Osteocyte (in vitro differentiated cells): ENCODE measurements around the gene SMCHD1. TPM values are rescaled to one million over a fixed set of nuclear protein-coding genes. Genes with fewer than 3 reads are reported as not detected.

Source experiments
- DNase-seq: peaks from one replicate; pipeline ENCODE4 v3.0.0; 2021; ENCODE audit warnings: mixed read lengths; ENCODE audit not compliant: unreplicated experiment; ENCODE audit errors: extremely low spot score
- H3K27ac Mint-ChIP-seq: one replicate; pipeline ENCODE4 v1.8.0; 2021; ENCODE audit warnings: mild to moderate bottlenecking, mixed read lengths; ENCODE audit not compliant: unreplicated experiment
- H3K27me3 Mint-ChIP-seq: one replicate; pipeline ENCODE4 v1.8.0; 2021; ENCODE audit warnings: mixed read lengths; ENCODE audit not compliant: unreplicated experiment
- H3K36me3 Mint-ChIP-seq: one replicate; pipeline ENCODE4 v1.8.0; 2021; ENCODE audit warnings: mixed read lengths; ENCODE audit not compliant: unreplicated experiment
- H3K4me1 Mint-ChIP-seq: one replicate; pipeline ENCODE4 v1.8.0; 2021; ENCODE audit warnings: mixed read lengths; ENCODE audit not compliant: unreplicated experiment
- H3K4me3 Mint-ChIP-seq: one replicate; pipeline ENCODE4 v1.8.0; 2021; ENCODE audit warnings: mild to moderate bottlenecking, moderate library complexity, mixed read lengths; ENCODE audit not compliant: unreplicated experiment
- H3K9me3 Mint-ChIP-seq: one replicate; pipeline ENCODE4 v1.8.0; 2021; ENCODE audit warnings: mixed read lengths; ENCODE audit not compliant: unreplicated experiment
- CTCF ChIP-seq: fragments of 200-600 bp; sonication (generic); IDR thresholded peaks from 2 replicates; pipeline ENCODE4 v1.5.0; 2021; ENCODE audit warnings: antibody characterized with exemption, mild to moderate bottlenecking, moderate library complexity
- total RNA-seq: library from RNA; stranded (reverse); gene quantifications from 2 replicates; pipeline ENCODE4 v1.2.1, GENCODE V29; 2021

SMCHD1 gene
- total RNA-seq, 1 donor from 2014 or later = 58.1 TPM

GRCh38 chr18:2617401-2617998 is 38.0 kb upstream of the SMCHD1 start:
- no peak for DNase-seq
- no peaks in the 10 kb centered on the region for H3K27me3 Mint-ChIP-seq
- no peak overlapping the region for H3K27ac Mint-ChIP-seq
- peaks cover 6% of the 10 kb centered on the region for H3K4me1 Mint-ChIP-seq
- TF ChIP-seq CTCF = no peak
- H3K9me3 Mint-ChIP-seq = peaks cover 3% of the 10 kb centered on the region
- H3K4me3 Mint-ChIP-seq = no peak overlapping the region
- H3K36me3 Mint-ChIP-seq = peaks cover 16% of the 10 kb centered on the region

- Mint-ChIP-seq H3K4me3 (no peak overlapping the region), H3K27me3 (no peaks in the 10 kb centered on the region), H3K4me1 (peaks cover 6% of the 10 kb centered on the region), H3K36me3 (peaks cover 13% of the 10 kb centered on the region), H3K27ac (no peak overlapping the region), H3K9me3 (peaks cover 3% of the 10 kb centered on the region)
- no peak for TF ChIP-seq CTCF
- DNase-seq = no peak
Measured at GRCh38 chr18:2618009-2618408, 37.5 kb upstream of the SMCHD1 start.

- Mint-ChIP-seq H3K4me3 (no peak overlapping the region), H3K27me3 (no peaks in the 10 kb centered on the region), H3K27ac (no peak overlapping the region), H3K9me3 (no peaks in the 10 kb centered on the region), H3K4me1 (no peaks in the 10 kb centered on the region), H3K36me3 (no peaks in the 10 kb centered on the region)
- TF ChIP-seq CTCF = no peak
- DNase-seq = no peak
Measured at GRCh38 chr18:2625217-2625616, 30.3 kb upstream of the SMCHD1 start.

GRCh38 chr18:2627821-2628276 is 27.7 kb upstream of the SMCHD1 start:
- H3K36me3 Mint-ChIP-seq = no peaks in the 10 kb centered on the region
- H3K27me3 Mint-ChIP-seq = no peaks in the 10 kb centered on the region
- no peak for DNase-seq
- no peaks in the 10 kb centered on the region for H3K9me3 Mint-ChIP-seq
- H3K4me1 Mint-ChIP-seq = no peaks in the 10 kb centered on the region
- no peak overlapping the region for H3K4me3 Mint-ChIP-seq
- H3K27ac Mint-ChIP-seq = no peak overlapping the region
- TF ChIP-seq CTCF = no peak

GRCh38 chr18:2629003-2629402 is 26.5 kb upstream of the SMCHD1 start:
- no peak overlapping the region for H3K4me3 Mint-ChIP-seq
- no peaks in the 10 kb centered on the region for H3K9me3 Mint-ChIP-seq
- no peak for DNase-seq
- H3K27me3 Mint-ChIP-seq = no peaks in the 10 kb centered on the region
- TF ChIP-seq CTCF = no peak
- H3K27ac Mint-ChIP-seq = no peak overlapping the region
- H3K36me3 Mint-ChIP-seq = no peaks in the 10 kb centered on the region
- no peaks in the 10 kb centered on the region for H3K4me1 Mint-ChIP-seq
